PC-3 (cell line): ENCODE measurements around the gene ADGRV1. TPM values are rescaled to one million over a fixed set of nuclear protein-coding genes. Genes with fewer than 3 reads are reported as not detected.

ENCODE experiments used
- ATAC-seq: fragments of 200-7000 bp; cut with Tn5 transposase; 2 replicates; pipeline ENCODE4 v1.9.1; 2020; ENCODE audit warnings: mild to moderate bottlenecking, moderate library complexity
- BruUV-seq: library from RNA; stranded (reverse); fragments of 400-500 nt; replicated peaks from 2 replicates; lab custom pipeline; 2021; lab: Mats Ljungman, UMichigan
- CTCF ChIA-PET: fragments of 300-600 bp; sonication (Branson Sonifier 250); formaldehyde crosslinking; loops from one replicate; lab custom pipeline; 2022; ENCODE audit warnings: antibody characterized with exemption; lab: Charles Lee
- POLR2A ChIA-PET: fragments of 300-600 bp; sonication (Branson Sonifier 250); formaldehyde crosslinking; loops from one replicate; lab custom pipeline; 2022; ENCODE audit warnings: antibody characterized with exemption; ENCODE audit not compliant: unreplicated experiment; lab: Charles Lee
- DNase-seq: peaks from one replicate; pipeline ENCODE4 v3.0.0-alpha.2; 2015
- H2AFZ ChIP-seq: fragments of 300-600 bp; sonication (generic); 2 replicates; pipeline ENCODE4 v1.6.0; 2016; ENCODE audit warnings: antibody characterized with exemption, low read length
- H3F3A ChIP-seq: fragments of 300-600 bp; sonication (generic); one replicate; pipeline ENCODE4 v1.6.0; 2017; ENCODE audit warnings: antibody characterized with exemption, low read length, control low read depth, mild to moderate bottlenecking; ENCODE audit not compliant: unreplicated experiment
- H3K27ac ChIP-seq: fragments of 300-600 bp; sonication (generic); 2 replicates; pipeline ENCODE4 v1.5.1; 2016; ENCODE audit warnings: mild to moderate bottlenecking, low read length
- H3K27me3 ChIP-seq: fragments of 300-600 bp; sonication (generic); 2 replicates; pipeline ENCODE4 v1.6.1; 2016; ENCODE audit warnings: low read length, mixed read lengths
- H3K36me3 ChIP-seq: fragments of 300-600 bp; sonication (generic); 2 replicates; pipeline ENCODE4 v1.6.1; 2016; ENCODE audit warnings: low read depth, mixed run types, low read length, mixed read lengths
- H3K4me1 ChIP-seq: fragments of 300-600 bp; sonication (generic); 2 replicates; pipeline ENCODE4 v1.5.1; 2016; ENCODE audit warnings: low read length; ENCODE audit not compliant: insufficient read depth
- H3K4me2 ChIP-seq: fragments of 300-600 bp; sonication (generic); 2 replicates; pipeline ENCODE4 v1.6.0; 2016; ENCODE audit warnings: low read length
- H3K4me3 ChIP-seq: fragments of 300-600 bp; sonication (generic); 2 replicates; pipeline ENCODE4 v1.5.1; 2016; ENCODE audit warnings: mild to moderate bottlenecking, low read length, mixed read lengths
- H3K79me2 ChIP-seq: fragments of 300-600 bp; sonication (generic); 2 replicates; pipeline ENCODE4 v1.6.1; 2017; ENCODE audit warnings: low read length, mixed read lengths
- H3K9ac ChIP-seq: fragments of 300-600 bp; sonication (generic); 2 replicates; pipeline ENCODE4 v1.6.0; 2016; ENCODE audit warnings: mild to moderate bottlenecking, low read length
- H3K9me2 ChIP-seq: fragments of 300-600 bp; sonication (generic); replicated peaks from 2 replicates; pipeline ENCODE4 v1.6.1; 2016; ENCODE audit warnings: mixed run types, low read length, mixed read lengths
- H3K9me3 ChIP-seq: fragments of 300-600 bp; sonication (generic); 2 replicates; pipeline ENCODE4 v1.6.1; 2016; ENCODE audit warnings: low read length, mixed read lengths
- H4K20me1 ChIP-seq: fragments of 300-600 bp; sonication (generic); 2 replicates; pipeline ENCODE4 v1.6.1; 2016; ENCODE audit warnings: low read length, mixed read lengths
- EZH2 ChIP-seq: fragments of 300-600 bp; sonication (generic); IDR thresholded peaks from one replicate; pipeline ENCODE4 v1.6.1; 2017; ENCODE audit warnings: antibody characterized with exemption, mild to moderate bottlenecking, low read length; ENCODE audit not compliant: unreplicated experiment
- EZH2phosphoT487 ChIP-seq: fragments of 300-600 bp; sonication (generic); IDR thresholded peaks from 2 replicates; pipeline ENCODE4 v1.6.1; 2018; ENCODE audit warnings: mild to moderate bottlenecking, antibody characterized with exemption, low read length, borderline replicate concordance
- intact Hi-C: fragments of 100-400 bp; cut with micrococcal nuclease; formaldehyde crosslinking; loops from 2 replicates; pipeline ENCODE4 v1.9.0; 2023
- total RNA-seq: library from RNA; depleted of rRNA; stranded (reverse); fragments of >200 nt; gene quantifications from 2 replicates; pipeline ENCODE4 v1.2.3, GENCODE V29; 2014
- TF ChIP-seq, protein P1 (sequence below): fragments of 300-600 bp; sonication (generic); conservative IDR thresholded peaks from 2 replicates; pipeline ENCODE4 v1.5.1; 2017; ENCODE audit warnings: antibody characterized with exemption, low read depth, mild to moderate bottlenecking, low read length

The ADGRV1 gene
- total RNA-seq, 1 experiment from 2014 or later, result 22.7 TPM

DNA sequence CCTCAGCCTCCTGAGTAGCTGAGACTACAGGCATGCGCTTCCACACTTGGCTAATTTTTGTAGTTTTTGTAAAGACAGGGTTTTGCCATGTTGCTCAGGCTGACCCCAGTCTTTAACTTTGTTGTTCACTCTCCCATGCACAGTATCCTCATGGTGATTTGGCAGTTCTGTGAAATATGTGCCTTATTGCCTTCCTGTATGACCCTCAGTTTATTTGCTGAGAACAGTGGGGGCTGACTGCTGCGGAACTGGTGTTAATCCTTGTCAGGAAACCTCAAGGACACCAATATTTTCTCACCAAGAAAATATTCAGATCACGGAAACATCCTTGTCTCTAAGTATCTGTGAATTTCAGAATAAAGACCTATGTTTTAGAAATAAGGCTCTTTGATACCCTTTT lies 536.7 kb downstream of the ADGRV1 start:
- H3K9me3 ChIP-seq, result no peaks in the 10 kb centered on the region
- no peaks in the 10 kb centered on the region for H3F3A ChIP-seq
- no peaks in the 10 kb centered on the region for H3K36me3 ChIP-seq
- no peak overlapping the region for H3K4me2 ChIP-seq
- H3K9me2 ChIP-seq, result no peaks in the 10 kb centered on the region
- DNase-seq (no peak), ATAC-seq (no peak)
- no peak overlapping the region for H3K4me3 ChIP-seq
- H3K27ac ChIP-seq, result no peak overlapping the region
- H3K27me3 ChIP-seq, result no peaks in the 10 kb centered on the region
- H3K9ac ChIP-seq, result no peak overlapping the region
- H4K20me1 ChIP-seq, result no peaks in the 10 kb centered on the region
- ChIA-PET POLR2A (no interaction called here), CTCF (no interaction called here)
- H2AFZ ChIP-seq, result no peak overlapping the region
- H3K79me2 ChIP-seq, result no peaks in the 10 kb centered on the region
- no TSS peak for BruUV-seq
- intact Hi-C loops, result no loop called here
- TF ChIP-seq, protein P1, sequence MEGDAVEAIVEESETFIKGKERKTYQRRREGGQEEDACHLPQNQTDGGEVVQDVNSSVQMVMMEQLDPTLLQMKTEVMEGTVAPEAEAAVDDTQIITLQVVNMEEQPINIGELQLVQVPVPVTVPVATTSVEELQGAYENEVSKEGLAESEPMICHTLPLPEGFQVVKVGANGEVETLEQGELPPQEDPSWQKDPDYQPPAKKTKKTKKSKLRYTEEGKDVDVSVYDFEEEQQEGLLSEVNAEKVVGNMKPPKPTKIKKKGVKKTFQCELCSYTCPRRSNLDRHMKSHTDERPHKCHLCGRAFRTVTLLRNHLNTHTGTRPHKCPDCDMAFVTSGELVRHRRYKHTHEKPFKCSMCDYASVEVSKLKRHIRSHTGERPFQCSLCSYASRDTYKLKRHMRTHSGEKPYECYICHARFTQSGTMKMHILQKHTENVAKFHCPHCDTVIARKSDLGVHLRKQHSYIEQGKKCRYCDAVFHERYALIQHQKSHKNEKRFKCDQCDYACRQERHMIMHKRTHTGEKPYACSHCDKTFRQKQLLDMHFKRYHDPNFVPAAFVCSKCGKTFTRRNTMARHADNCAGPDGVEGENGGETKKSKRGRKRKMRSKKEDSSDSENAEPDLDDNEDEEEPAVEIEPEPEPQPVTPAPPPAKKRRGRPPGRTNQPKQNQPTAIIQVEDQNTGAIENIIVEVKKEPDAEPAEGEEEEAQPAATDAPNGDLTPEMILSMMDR, result no peak
- TF ChIP-seq EZH2 (no peak), EZH2phosphoT487 (no peak)
- no peaks in the 10 kb centered on the region for H3K4me1 ChIP-seq

DNA sequence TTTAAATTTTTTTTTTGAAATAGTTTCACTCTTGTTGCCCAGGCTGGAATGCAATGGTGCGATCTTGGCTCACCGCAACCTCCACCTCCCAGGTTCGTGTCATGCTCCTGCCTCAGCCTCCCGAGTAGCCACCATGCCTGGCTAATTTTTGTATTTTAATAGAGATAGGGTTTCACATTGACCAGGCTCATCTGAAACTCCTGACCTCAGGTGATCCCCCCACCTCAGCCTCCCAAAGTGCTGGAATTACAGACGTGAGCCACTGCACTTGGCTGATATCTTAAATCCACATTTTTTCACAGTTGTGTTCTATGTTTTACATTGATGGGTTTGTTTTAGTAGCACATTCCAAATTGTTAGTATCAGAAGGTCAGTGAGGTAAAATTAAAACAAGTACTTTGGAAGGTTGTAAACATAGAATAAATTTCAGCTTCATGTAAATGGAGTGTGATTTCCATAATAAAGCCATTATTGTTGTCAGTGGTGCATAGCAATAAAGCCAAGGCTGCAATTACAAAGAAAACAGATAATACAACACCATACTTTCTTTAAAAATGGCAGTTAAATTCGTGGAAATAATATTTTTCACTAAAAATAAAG lies 537.3 kb downstream of the ADGRV1 start:
- H3K27ac ChIP-seq, result no peak overlapping the region
- no peak overlapping the region for H2AFZ ChIP-seq
- H3K27me3 ChIP-seq, result no peaks in the 10 kb centered on the region
- TF ChIP-seq EZH2 (no peak), EZH2phosphoT487 (no peak)
- TF ChIP-seq, protein P1, result no peak
- intact Hi-C loops, result no loop called here
- CTCF ChIA-PET, result no interaction called here
- DNase-seq (no peak), ATAC-seq (no peak)
- H3K79me2 ChIP-seq, result no peaks in the 10 kb centered on the region
- no peaks in the 10 kb centered on the region for H3F3A ChIP-seq
- H3K36me3 ChIP-seq, result no peaks in the 10 kb centered on the region
- H3K4me2 ChIP-seq, result no peak overlapping the region
- H4K20me1 ChIP-seq, result no peaks in the 10 kb centered on the region
- no TSS peak for BruUV-seq
- POLR2A ChIA-PET, result no interaction called here
- H3K4me1 ChIP-seq, result no peaks in the 10 kb centered on the region
- no peak overlapping the region for H3K9ac ChIP-seq
- no peaks in the 10 kb centered on the region for H3K9me3 ChIP-seq
- H3K9me2 ChIP-seq, result no peaks in the 10 kb centered on the region
- H3K4me3 ChIP-seq, result no peak overlapping the region

DNA sequence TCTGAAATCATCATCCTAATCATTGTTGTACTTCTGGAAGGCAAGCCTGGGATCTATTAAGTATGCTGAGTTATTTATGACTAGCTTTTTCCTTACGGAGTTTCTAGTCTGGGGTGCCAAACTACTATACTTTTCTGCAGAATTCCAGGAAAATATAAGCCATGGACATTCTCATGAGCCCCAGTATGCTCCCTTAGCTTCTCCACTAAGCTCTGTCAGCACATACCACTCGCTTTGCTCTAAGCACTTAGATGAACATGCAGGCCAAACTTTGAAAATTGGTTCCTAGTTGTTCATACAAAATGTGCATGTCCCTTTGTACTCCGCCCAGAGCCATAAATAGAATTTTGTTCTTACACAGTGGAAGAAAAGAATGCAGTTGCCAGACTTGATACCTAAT lies 539.9 kb downstream of the ADGRV1 start:
- TF ChIP-seq, protein P1, result no peak
- TF ChIP-seq EZH2 (no peak), EZH2phosphoT487 (no peak)
- no TSS peak for BruUV-seq
- ChIA-PET CTCF (no interaction called here), POLR2A (no interaction called here)
- H2AFZ ChIP-seq, result no peak overlapping the region
- no peak for DNase-seq
- H3K27me3 ChIP-seq, result no peaks in the 10 kb centered on the region
- no peaks in the 10 kb centered on the region for H3F3A ChIP-seq
- intact Hi-C loops, result no loop called here
- H3K9me2 ChIP-seq, result no peaks in the 10 kb centered on the region
- no peaks in the 10 kb centered on the region for H3K79me2 ChIP-seq
- H3K4me2 ChIP-seq, result no peak overlapping the region
- H3K4me3 ChIP-seq, result no peak overlapping the region
- H3K4me1 ChIP-seq, result 0 out of 2 replicates have a peak, but pooled peaks cover 5% of the 10 kb centered on the region
- no peak for ATAC-seq
- no peaks in the 10 kb centered on the region for H3K9me3 ChIP-seq
- H4K20me1 ChIP-seq, result no peaks in the 10 kb centered on the region
- H3K27ac ChIP-seq, result no peak overlapping the region
- H3K36me3 ChIP-seq, result no peaks in the 10 kb centered on the region
- no peak overlapping the region for H3K9ac ChIP-seq
